Naive thymus-derived CD4-positive, alpha-beta T cell (primary cell): ENCODE results near the gene APOBEC3G. TPM values are rescaled to one million over a fixed set of nuclear protein-coding genes. Genes with fewer than 3 reads are reported as not detected.
"Not testable (repeated sequence)": the region's sequence is repeated elsewhere in the genome, so short reads cannot be mapped to it uniquely, and the experiment has no call there.

Experiments
- ATAC-seq: fragments of 150-1000 bp; cut with Tn5 transposase; 2 replicates; pipeline ENCODE4 v1.10.0; 2021; ENCODE audit warnings: mild to moderate bottlenecking, moderate library complexity
- CTCF ChIA-PET: fragments of 350-600 bp; sonication (Branson Sonifier 250); formaldehyde crosslinking; loops from one replicate; lab custom pipeline; 2021; ENCODE audit warnings: antibody characterized with exemption; lab: Charles Lee
- POLR2A ChIA-PET: fragments of 350-600 bp; sonication (Branson Sonifier 250); formaldehyde crosslinking; loops from one replicate; lab custom pipeline; 2021; ENCODE audit warnings: antibody characterized with exemption, inconsistent platforms; lab: Charles Lee
- DNase-seq, 9 donors: peaks; one replicate each; pipeline versions ENCODE4 v3.0.0 to v3.0.0-alpha.2; 2020 to 2022; ENCODE audit warnings: mixed read lengths in 1 of 9
- H3K27ac ChIP-seq: one replicate; pipeline ENCODE4 v1.7.0; 2013; ENCODE audit warnings: mild to moderate bottlenecking, low read depth, low read length, moderate library complexity
- H3K27me3 ChIP-seq, 2 donors: one replicate each; pipeline ENCODE4 v1.7.0; 2013; ENCODE audit warnings: low read length in 2 of 2, mild to moderate bottlenecking in 2 of 2, moderate library complexity in 2 of 2; ENCODE audit not compliant: control insufficient read depth in 2 of 2, insufficient read depth in 2 of 2
- H3K36me3 ChIP-seq, 3 experiments: 1 replicate in 2 of 3; 2 replicates in 1 of 3; pipeline ENCODE4 v1.7.0; 2013; ENCODE audit warnings: low read length in 3 of 3, mild to moderate bottlenecking in 3 of 3, moderate library complexity in 1 of 3; ENCODE audit not compliant: insufficient read depth in 3 of 3, control insufficient read depth in 2 of 3
- H3K4me1 ChIP-seq, 2 donors: one replicate each; pipeline ENCODE4 v1.7.0; 2013; ENCODE audit warnings: low read length in 2 of 2, mild to moderate bottlenecking in 2 of 2, moderate library complexity in 1 of 2; ENCODE audit not compliant: control insufficient read depth in 2 of 2, insufficient read depth in 2 of 2
- H3K4me3 ChIP-seq: 2 replicates; pipeline ENCODE4 v1.7.0; 2013; ENCODE audit warnings: mild to moderate bottlenecking, low read length
- H3K9me3 ChIP-seq, 3 experiments: 1 replicate in 2 of 3; 2 replicates in 1 of 3; pipeline ENCODE4 v1.7.0; 2013; ENCODE audit warnings: low read length in 3 of 3; ENCODE audit not compliant: control insufficient read depth in 2 of 3
- H3K27ac Mint-ChIP-seq, 9 donors: one replicate each; pipeline ENCODE4 v1.8.0; 2020 to 2022; ENCODE audit warnings: mixed read lengths in 9 of 9, mild to moderate bottlenecking in 8 of 9, moderate library complexity in 5 of 9, inconsistent platforms in 2 of 9
- H3K27me3 Mint-ChIP-seq, 5 donors: one replicate each; pipeline ENCODE4 v1.8.0; 2021 to 2022; ENCODE audit warnings: mixed read lengths in 5 of 5, mild to moderate bottlenecking in 1 of 5
- H3K36me3 Mint-ChIP-seq, 5 donors: one replicate each; pipeline ENCODE4 v1.8.0; 2020 to 2022; ENCODE audit warnings: mixed read lengths in 5 of 5, mild to moderate bottlenecking in 3 of 5, inconsistent platforms in 1 of 5
- H3K4me1 Mint-ChIP-seq, 7 donors: one replicate each; pipeline ENCODE4 v1.8.0; 2020 to 2022; ENCODE audit warnings: mixed read lengths in 7 of 7, mild to moderate bottlenecking in 3 of 7, inconsistent platforms in 1 of 7
- H3K4me3 Mint-ChIP-seq, 10 donors: one replicate each; pipeline ENCODE4 v1.8.0; 2020 to 2022; ENCODE audit warnings: mild to moderate bottlenecking in 10 of 10, mixed read lengths in 10 of 10, moderate library complexity in 6 of 10, inconsistent platforms in 2 of 10
- H3K9me3 Mint-ChIP-seq, 11 donors: one replicate each; pipeline ENCODE4 v1.8.0; 2020 to 2022; ENCODE audit warnings: mixed read lengths in 11 of 11, mild to moderate bottlenecking in 4 of 11, inconsistent platforms in 1 of 11, moderate library complexity in 1 of 11
- intact Hi-C, 2 donors: fragments of 100-400 bp; cut with micrococcal nuclease; formaldehyde crosslinking; loops; one replicate each; pipeline ENCODE4 v1.15.1; 2023
- polyA plus RNA-seq, 2 donors: library from polyadenylated mRNA; unstranded; fragments of 300-500 nt; fragmentation: Illumina TruSeq; gene quantifications; one replicate each; pipeline ENCODE4 v1.2.3, GENCODE V29; 2021
- total RNA-seq, 6 experiments: library from RNA in 5 of 6; stranded (reverse) in 5 of 6; gene quantifications; 1 replicate in 5 of 6; 2 replicates in 1 of 6; pipeline ENCODE4 v1.2.3 and lab custom pipeline; 2021 to 2026

The APOBEC3G gene
- 10 to 100 TPM; 18.5 to 93.2 (median 21.0) TPM for total RNA-seq
- 10 to 100 TPM; 22.9 to 32.7 TPM for polyA plus RNA-seq
- 17.0 reads per million, percentile 47 among the genes with 10 or more reads in this experiment for total RNA-seq (lab: John Stamatoyannopoulos, UW)

- intact Hi-C loops: loop anchor here (2.0 to 5.0 kb wide), 5 partner anchors 14 to 65 kb away; partner anchors contain the start of genes APOBEC3C (in 1 of the 2), APOBEC3D (in 1 of the 2) and APOBEC3F (in 1 of the 2)
- Histone ChIP-seq H3K27ac (peak within 1 kb of the TSS; percentile 81), H3K4me1 (peaks cover 4 to 26% of the 10 kb centered on the region in 2 donors), H3K36me3 (peaks cover 9 to 25% (median 10%) of the 10 kb centered on the region in 3 experiments), H3K4me3 (peak within 1 kb of the TSS; percentile 77)
- DNase-seq (peak; percentile 17 to 57 (median 46)), ATAC-seq (peak; percentile 92)
- H3K27me3 ChIP-seq, H3K9me3 ChIP-seq, H3K9me3 Mint-ChIP-seq, H3K27me3 Mint-ChIP-seq: not testable (repeated sequence)
- Mint-ChIP-seq H3K4me3 (peak within 1 kb of the TSS; percentile 79 to 96 (median 87)), H3K4me1 (peaks cover 23 to 46% (median 40%) of the 10 kb centered on the region in 7 donors), H3K27ac (peak within 1 kb of the TSS; percentile 69 to 95 (median 90)), H3K36me3 (peaks cover 7 to 23% (median 9%) of the 10 kb centered on the region in 5 donors)
- ChIA-PET CTCF (interaction anchor here (1.2 kb wide), 1 partner anchor 38 kb away, joined by 3 read pairs; no protein-coding TSS in a partner anchor), POLR2A (interaction anchor here (0.6 to 1.0 kb wide), 3 partner anchors 13 to 511 kb away, joined by 3 to 4 read pairs (median 3); no protein-coding TSS in a partner anchor)
Observed at GRCh38 chr22:39077026-39077840, at the start of gene APOBEC3G. Gene APOBEC3G, plus strand, starts transcription at chr22:39077275. Its CDS starts 87 bp downstream, at chr22:39077362.

GRCh38 chr22:39027717-39028116 lies 49.4 kb upstream of the APOBEC3G start:
- CTCF ChIA-PET: interaction anchor here (0.6 kb wide), 1 partner anchor 543 kb away, joined by 3 read pairs; the partner anchor contains the start of gene CACNA1I
- intact Hi-C loops: loop anchor here in 1 of 2 donors (10.0 kb wide), 1 partner anchor 497 kb away; the partner anchor contains the start of gene ATF4
- H3K36me3 ChIP-seq: peaks cover 0 to 30% (median 6%) of the 10 kb centered on the region in 3 experiments
- H3K9me3 ChIP-seq: no peaks in the 10 kb centered on the region
- peaks cover 13 to 18% of the 10 kb centered on the region in 2 donors for H3K4me1 ChIP-seq
- peaks cover 0 to 24% (median 0%) of the 10 kb centered on the region in 5 donors for H3K36me3 Mint-ChIP-seq
- H3K4me3 Mint-ChIP-seq: peak overlapping the region in 1 of 10 donors; percentile 27
- H3K27me3 Mint-ChIP-seq: no peaks in the 10 kb centered on the region
- ATAC-seq (no peak), DNase-seq (no peak)
- POLR2A ChIA-PET: interaction anchor here (0.6 to 0.7 kb wide), 2 partner anchors 70 to 123 kb away, joined by 3 to 6 read pairs; no protein-coding TSS in a partner anchor
- no peaks in the 10 kb centered on the region for H3K27me3 ChIP-seq
- H3K9me3 Mint-ChIP-seq: no peaks in the 10 kb centered on the region
- peaks cover 11 to 45% (median 34%) of the 10 kb centered on the region in 7 donors for H3K4me1 Mint-ChIP-seq
- H3K27ac ChIP-seq: no peak overlapping the region
- H3K27ac Mint-ChIP-seq: peak overlapping the region in 4 of 9 donors; percentile 26 to 54 (median 38)
- H3K4me3 ChIP-seq: no peak overlapping the region

- DNase-seq (no peak), ATAC-seq (no peak)
- peaks cover 11 to 44% (median 32%) of the 10 kb centered on the region in 7 donors for H3K4me1 Mint-ChIP-seq
- no peaks in the 10 kb centered on the region for H3K27me3 Mint-ChIP-seq
- H3K27ac Mint-ChIP-seq: peak overlapping the region in 3 of 9 donors; percentile 34 to 58 (median 54)
- no peak overlapping the region for H3K4me3 ChIP-seq
- peaks cover 0 to 28% (median 0%) of the 10 kb centered on the region in 5 donors for H3K36me3 Mint-ChIP-seq
- peaks cover 13 to 18% of the 10 kb centered on the region in 2 donors for H3K4me1 ChIP-seq
- no peaks in the 10 kb centered on the region for H3K9me3 Mint-ChIP-seq
- H3K27ac ChIP-seq: no peak overlapping the region
- H3K4me3 Mint-ChIP-seq: no peak overlapping the region
- ChIA-PET POLR2A (interaction anchor here (0.6 to 0.7 kb wide), 2 partner anchors 70 to 123 kb away, joined by 3 to 6 read pairs; no protein-coding TSS in a partner anchor), CTCF (interaction anchor here (0.6 kb wide), 1 partner anchor 542 kb away, joined by 3 read pairs; the partner anchor contains the start of gene CACNA1I)
- no peaks in the 10 kb centered on the region for H3K27me3 ChIP-seq
- intact Hi-C loops: loop anchor here in 1 of 2 donors (10.0 kb wide), 1 partner anchor 497 kb away; the partner anchor contains the start of gene ATF4
- H3K36me3 ChIP-seq: peaks cover 0 to 32% (median 6%) of the 10 kb centered on the region in 3 experiments
- no peaks in the 10 kb centered on the region for H3K9me3 ChIP-seq
Observed at GRCh38 chr22:39028281-39028680, 48.8 kb upstream of the APOBEC3G start.

DNA sequence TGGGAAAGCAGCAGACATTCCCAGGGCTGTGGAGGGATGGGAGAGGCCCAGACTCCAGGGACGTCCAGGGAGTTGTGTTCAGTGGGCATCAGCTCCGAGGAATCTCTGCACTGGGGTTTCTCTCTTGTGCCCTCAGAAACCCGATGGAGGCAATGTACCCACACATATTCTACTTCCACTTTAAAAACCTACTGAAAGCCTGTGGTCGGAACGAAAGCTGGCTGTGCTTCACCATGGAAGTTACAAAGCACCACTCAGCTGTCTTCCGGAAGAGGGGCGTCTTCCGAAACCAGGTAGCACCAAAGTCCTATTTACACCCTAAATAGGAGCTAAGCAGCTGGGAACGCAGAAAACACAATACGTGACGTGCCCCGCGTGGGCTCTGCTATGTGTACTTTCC lies 47.8 kb upstream of the APOBEC3G start:
- CTCF ChIA-PET: no interaction called here

GRCh38 chr22:39030705-39031104 lies 46.4 kb upstream of the APOBEC3G start:
- no peaks in the 10 kb centered on the region for H3K27me3 ChIP-seq
- no peak for ATAC-seq
- H3K27ac Mint-ChIP-seq: peak overlapping the region in 2 of 9 donors; percentile 31 to 58
- no peaks in the 10 kb centered on the region for H3K9me3 Mint-ChIP-seq
- H3K27me3 Mint-ChIP-seq: no peaks in the 10 kb centered on the region
- H3K27ac ChIP-seq: no peak overlapping the region
- no peak overlapping the region for H3K4me3 Mint-ChIP-seq
- peaks cover 0 to 17% (median 0%) of the 10 kb centered on the region in 5 donors for H3K36me3 Mint-ChIP-seq
- H3K4me3 ChIP-seq: no peak overlapping the region
- ChIA-PET POLR2A (interaction anchor here (1.4 kb wide), 1 partner anchor 9 kb away, joined by 6 read pairs; the partner anchor contains the start of gene APOBEC3D), CTCF (no interaction called here)
- DNase-seq: no peak
- peaks cover 4 to 21% (median 11%) of the 10 kb centered on the region in 7 donors for H3K4me1 Mint-ChIP-seq
- no peaks in the 10 kb centered on the region for H3K9me3 ChIP-seq
- H3K36me3 ChIP-seq: peaks cover 0 to 15% (median 0%) of the 10 kb centered on the region in 3 experiments
- H3K4me1 ChIP-seq: no peaks in the 10 kb centered on the region
- intact Hi-C loops: no loop called here

More for the DNA sequence above, 47.8 kb upstream of the APOBEC3G start:
- H3K27me3 Mint-ChIP-seq: no peaks in the 10 kb centered on the region
- H3K4me1 ChIP-seq: peaks cover 12% of the 10 kb centered on the region in 2 donors
- no peaks in the 10 kb centered on the region for H3K9me3 Mint-ChIP-seq
- H3K36me3 Mint-ChIP-seq: peaks cover 0 to 26% (median 0%) of the 10 kb centered on the region in 5 donors
- peaks cover 11 to 36% (median 25%) of the 10 kb centered on the region in 7 donors for H3K4me1 Mint-ChIP-seq
- peak overlapping the region in 1 of 9 donors; percentile 2 for H3K27ac Mint-ChIP-seq
- intact Hi-C loops: loop anchor here in 1 of 2 donors (10.0 kb wide), 1 partner anchor 496 kb away; the partner anchor contains the start of gene ATF4
- H3K36me3 ChIP-seq: peaks cover 0 to 25% (median 0%) of the 10 kb centered on the region in 3 experiments
- no peak overlapping the region for H3K27ac ChIP-seq
- no peak overlapping the region for H3K4me3 Mint-ChIP-seq
- no peaks in the 10 kb centered on the region for H3K27me3 ChIP-seq
- POLR2A ChIA-PET: interaction anchor here (0.6 to 0.9 kb wide), 2 partner anchors 8 to 1097 kb away, joined by 3 to 4 read pairs; partner anchors contain the start of gene APOBEC3D
- H3K9me3 ChIP-seq: no peaks in the 10 kb centered on the region
- no peak overlapping the region for H3K4me3 ChIP-seq
- DNase-seq: no peak
- ATAC-seq: no peak
